Hippocampal formation (tissue), 2 donors: ENCODE measurements around the gene MEG3.

ENCODE experiments used
- DNase-seq, 2 donors: peaks; one replicate each; lab custom pipeline; 2025; lab: John Stamatoyannopoulos, UW

MEG3 gene

GRCh38 chr14:100825713-100826331 is at the start of gene MEG3:
MEG3 (plus strand) TSS chr14:100826118.
- DNase-seq, result peak in 1 of 2 donors; percentile 27

- DNase-seq, result no peak
These were observed 49.1 kb upstream of the MEG3 start for GRCh38 chr14:100776681-100777365.

DNA sequence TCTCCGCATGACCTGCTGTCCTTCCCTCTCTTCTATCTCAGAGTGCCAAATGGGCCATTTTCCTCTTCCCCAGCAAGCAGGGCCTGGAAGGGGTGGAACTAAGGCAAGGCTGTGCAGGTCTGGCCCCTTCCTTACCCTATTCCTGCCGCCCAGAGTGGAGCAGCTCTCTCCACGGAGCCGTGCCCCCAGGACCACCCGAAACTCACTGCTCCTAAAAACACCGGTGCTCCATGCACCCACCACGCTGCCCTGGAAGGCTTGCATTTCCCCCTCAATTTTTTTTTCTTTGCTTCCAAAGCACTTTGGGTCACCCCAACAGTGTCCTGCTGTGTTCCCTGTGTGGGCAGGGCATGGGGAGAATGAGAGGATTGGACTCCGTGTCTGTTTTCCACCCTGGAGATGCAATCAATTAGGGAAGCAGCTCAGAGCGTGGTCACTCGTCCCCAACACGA is 48.5 kb upstream of the MEG3 start:
- DNase-seq, result no peak

- no peak for DNase-seq
These were observed 47.9 kb upstream of the MEG3 start for GRCh38 chr14:100777818-100778525.

GRCh38 chr14:100778526-100778882 is 47.4 kb upstream of the MEG3 start:
- DNase-seq, result no peak

GRCh38 chr14:100778951-100779690 is 46.8 kb upstream of the MEG3 start:
- DNase-seq, result no peak

DNA sequence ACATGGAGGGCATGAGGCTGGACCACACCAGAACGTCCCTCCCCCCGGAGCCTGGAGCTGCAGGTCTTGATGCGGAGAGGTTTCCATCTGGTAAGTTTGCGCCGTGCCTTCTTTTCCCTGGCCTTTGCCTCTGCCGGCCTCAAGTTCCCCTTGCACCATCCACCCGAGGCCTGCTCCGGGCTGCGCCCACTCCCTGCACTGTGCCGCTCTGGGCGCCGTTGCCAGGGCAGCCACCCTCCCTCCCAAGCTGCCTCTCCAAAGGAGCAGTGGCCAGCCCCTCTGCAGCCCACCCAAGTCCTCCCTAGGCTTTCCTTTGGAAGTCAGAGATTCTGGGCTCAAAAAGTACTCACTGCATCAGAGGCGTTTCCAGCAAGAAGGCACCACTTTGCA is 46.2 kb upstream of the MEG3 start:
- no peak for DNase-seq

DNA sequence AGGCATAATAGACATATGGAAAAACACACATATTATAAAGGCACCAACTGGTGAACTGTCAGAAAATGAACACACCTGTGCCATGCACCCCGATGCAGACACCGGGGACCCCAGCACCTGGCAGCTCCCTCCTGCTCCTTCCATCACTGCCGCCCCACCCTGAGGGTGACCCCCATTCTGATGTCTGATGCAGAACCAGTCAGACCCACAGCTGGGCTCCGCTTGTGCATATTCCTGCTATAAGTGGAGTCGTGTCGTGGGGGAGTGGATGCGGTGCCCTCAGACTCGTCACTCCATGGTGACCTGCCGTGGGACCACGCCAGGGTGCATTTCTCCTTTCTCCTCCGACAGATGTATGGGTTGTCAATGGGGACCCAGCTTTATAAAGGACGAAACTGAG is 45.7 kb upstream of the MEG3 start:
- DNase-seq, result no peak

DNA sequence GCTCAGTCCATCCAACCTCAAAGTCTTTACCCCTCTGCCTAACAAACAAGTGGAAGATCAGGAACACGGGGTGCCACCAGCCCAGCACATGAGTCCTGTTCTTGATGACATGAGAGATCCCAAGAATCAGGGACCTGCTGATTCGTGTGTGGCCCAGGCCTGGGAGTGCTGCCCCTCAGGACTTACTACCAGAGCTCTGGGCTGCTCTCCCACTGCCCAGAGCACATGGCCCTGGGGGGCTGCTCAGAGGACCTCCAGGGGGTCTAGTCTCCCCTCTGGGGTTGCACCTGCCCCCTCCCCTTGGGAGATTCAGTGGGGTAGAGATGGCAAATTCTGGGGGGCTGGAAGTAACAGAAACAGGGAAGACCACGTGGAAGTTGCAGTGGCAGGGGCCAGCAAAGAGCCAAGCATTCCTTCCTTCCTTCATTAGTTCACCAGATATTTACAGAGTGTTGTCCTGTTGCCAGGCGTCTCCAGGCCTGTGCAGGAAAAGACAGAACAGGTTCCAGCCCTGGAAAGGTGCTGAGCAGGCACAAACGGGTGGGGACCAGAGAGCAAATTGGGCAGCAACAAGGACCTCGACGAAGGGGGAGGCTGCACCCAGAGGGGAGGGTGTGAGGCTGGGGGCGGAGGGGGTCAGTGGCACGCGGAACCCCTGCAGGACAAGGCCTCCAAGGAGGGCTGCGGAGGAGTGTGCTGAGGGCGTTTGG is 45.1 kb upstream of the MEG3 start:
- no peak for DNase-seq

GRCh38 chr14:100781952-100782351 is 44.0 kb upstream of the MEG3 start:
- no peak for DNase-seq

DNA sequence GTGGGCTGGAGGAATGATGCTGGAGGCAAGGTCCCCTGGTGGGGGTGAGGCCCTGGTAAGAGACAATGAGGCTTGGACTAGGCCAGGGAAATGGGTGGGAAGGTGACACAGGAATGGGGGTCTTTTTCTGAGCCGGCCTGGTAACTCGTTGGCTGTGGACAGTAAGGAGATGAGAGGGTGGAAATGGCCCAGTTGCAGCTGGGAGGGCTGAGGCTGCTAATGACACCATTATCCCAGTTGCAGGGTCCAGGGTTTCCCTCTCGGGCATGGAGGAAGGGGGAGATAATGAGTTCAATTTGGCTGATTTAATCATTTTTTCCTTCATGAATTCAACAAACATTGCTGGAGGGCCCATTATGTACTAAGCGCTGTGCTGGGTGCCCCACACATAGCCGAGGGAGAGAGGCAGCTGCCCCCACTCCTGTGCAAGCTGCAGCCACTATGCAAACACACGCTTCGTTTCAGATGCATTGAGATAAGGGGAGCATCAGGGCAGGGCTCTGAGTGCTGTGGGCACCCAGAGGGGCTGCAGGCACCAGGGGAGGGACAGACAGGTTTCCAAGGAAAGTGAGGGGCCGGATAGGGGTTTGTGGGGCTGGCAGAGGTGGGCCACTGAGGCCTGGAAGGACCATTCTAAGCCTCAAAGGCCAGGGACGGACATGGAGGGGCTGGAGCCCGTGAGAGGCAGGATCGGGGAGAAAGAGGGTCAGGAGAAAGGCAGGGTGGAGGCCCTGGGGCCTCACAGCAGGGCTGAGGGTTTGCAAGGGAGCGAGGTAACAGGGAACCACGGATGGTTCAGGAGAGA is 43.2 kb upstream of the MEG3 start:
- DNase-seq, result no peak

GRCh38 chr14:100783630-100784370 is 42.1 kb upstream of the MEG3 start:
- no peak for DNase-seq

DNA sequence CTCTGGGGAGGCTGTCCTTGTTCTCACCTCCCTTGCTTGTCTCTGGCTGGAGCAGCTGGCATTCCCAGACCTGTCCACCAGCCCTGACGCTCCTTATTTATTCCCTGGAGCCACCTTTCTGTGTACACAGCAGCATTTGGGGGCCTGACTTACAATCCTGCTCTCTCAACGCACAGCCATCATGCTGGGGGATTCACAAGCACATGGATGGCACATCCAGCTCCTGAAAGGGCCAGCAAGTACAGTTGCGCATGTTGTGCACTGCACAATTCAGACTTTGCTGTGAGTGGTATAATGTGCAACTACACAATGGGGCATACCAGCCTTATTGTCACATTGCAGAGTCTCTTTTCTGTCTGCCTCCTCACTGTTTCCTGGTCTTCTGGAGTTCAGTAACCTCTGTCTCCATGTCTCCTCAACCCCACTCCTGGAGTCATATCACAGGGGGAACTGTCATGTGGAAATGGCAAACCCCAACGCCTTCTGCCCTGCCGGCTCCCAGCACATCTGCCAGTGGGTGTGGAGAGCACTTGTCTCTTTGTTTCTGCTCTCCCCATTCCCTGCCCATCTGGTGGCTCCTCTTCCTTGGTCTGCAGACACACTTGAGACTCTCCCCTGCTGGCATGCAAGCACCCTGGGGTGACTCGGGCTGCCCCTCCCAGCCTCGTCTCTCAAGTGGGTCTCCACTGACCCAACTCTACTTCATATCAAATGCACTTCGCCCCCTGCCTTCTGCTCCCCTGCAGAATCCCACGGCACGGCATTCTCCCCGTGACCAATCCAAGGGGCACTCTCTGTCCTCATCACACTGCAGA is 41.2 kb upstream of the MEG3 start:
- DNase-seq, result no peak

GRCh38 chr14:100785338-100785615 is 40.6 kb upstream of the MEG3 start:
- no peak for DNase-seq

GRCh38 chr14:100785626-100786025 is 40.3 kb upstream of the MEG3 start:
- DNase-seq, result no peak

GRCh38 chr14:100786131-100786530 is 39.8 kb upstream of the MEG3 start:
- peak in 1 of 2 donors; percentile 58 for DNase-seq

GRCh38 chr14:100786576-100787219 is 39.2 kb upstream of the MEG3 start:
- DNase-seq, result no peak

GRCh38 chr14:100787659-100788058 is 38.3 kb upstream of the MEG3 start:
- no peak for DNase-seq

DNA sequence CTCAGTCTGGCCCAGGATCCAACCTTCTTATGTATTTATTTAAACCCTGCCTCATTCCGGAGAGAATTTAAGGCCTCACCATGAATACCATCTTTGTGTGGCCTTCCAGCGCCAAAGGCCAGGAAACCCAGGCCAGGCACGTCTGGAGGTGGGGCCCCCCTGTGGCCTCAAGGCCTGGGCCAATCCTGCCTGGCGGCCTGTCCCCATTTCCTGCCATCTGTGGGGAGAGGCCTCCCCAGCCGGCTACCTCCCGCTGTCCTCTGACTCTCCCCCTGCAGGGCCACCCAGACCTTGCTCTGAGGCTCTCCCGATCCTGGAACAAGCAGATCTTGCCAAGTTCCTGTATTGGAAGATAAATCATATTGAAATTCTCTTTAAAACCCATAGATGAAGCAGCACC is 37.4 kb upstream of the MEG3 start:
- DNase-seq, result no peak
